A673 (cell line): ENCODE data around the gene NUDCD2.

ENCODE experiments used
- EZH2 ChIP-seq: fragments of 200-600 bp; sonication (generic); IDR thresholded peaks from 2 replicates; pipeline ENCODE4 v1.6.1; 2017; ENCODE audit warnings: borderline replicate concordance, low read depth, mild to moderate bottlenecking, mixed read lengths, antibody characterized with exemption, low read length; ENCODE audit not compliant: poor library complexity, severe bottlenecking
- TF ChIP-seq, protein P1 (sequence below): fragments of 300-800, 200-600 bp; sonication (generic); conservative IDR thresholded peaks from 2 replicates; pipeline ENCODE4 v1.5.1; 2017; ENCODE audit warnings: low read depth, mild to moderate bottlenecking, antibody characterized with exemption, low read length, moderate library complexity, mixed read lengths

DNA sequence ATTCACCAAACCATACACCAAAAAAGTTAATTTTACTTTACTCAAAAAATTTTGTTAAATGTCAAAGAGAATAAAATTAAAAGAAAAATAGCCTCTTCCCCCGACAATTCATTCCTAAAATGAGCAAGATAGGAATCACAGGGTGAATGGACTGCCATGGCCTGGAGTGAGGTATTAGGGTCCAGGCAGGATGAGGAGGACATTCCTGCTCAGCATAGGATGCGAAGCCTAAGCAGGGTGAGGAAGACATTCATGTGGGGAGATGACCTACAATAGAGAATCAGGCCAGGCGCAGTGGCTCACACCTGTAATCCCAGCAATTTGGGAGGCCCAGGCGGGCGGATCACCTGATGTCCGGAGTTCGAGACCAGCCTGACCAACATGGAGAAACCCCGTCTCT, 8.4 kb downstream of the NUDCD2 start:
- TF ChIP-seq, protein P1, sequence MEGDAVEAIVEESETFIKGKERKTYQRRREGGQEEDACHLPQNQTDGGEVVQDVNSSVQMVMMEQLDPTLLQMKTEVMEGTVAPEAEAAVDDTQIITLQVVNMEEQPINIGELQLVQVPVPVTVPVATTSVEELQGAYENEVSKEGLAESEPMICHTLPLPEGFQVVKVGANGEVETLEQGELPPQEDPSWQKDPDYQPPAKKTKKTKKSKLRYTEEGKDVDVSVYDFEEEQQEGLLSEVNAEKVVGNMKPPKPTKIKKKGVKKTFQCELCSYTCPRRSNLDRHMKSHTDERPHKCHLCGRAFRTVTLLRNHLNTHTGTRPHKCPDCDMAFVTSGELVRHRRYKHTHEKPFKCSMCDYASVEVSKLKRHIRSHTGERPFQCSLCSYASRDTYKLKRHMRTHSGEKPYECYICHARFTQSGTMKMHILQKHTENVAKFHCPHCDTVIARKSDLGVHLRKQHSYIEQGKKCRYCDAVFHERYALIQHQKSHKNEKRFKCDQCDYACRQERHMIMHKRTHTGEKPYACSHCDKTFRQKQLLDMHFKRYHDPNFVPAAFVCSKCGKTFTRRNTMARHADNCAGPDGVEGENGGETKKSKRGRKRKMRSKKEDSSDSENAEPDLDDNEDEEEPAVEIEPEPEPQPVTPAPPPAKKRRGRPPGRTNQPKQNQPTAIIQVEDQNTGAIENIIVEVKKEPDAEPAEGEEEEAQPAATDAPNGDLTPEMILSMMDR, result no peak
- TF ChIP-seq EZH2, result no peak
